ENCODE results near the gene ULBP2.
"Not testable (repeated sequence)": the region's sequence is repeated elsewhere in the genome, so short reads cannot be mapped to it uniquely, and the experiment has no call there.

ULBP2 gene

DNA sequence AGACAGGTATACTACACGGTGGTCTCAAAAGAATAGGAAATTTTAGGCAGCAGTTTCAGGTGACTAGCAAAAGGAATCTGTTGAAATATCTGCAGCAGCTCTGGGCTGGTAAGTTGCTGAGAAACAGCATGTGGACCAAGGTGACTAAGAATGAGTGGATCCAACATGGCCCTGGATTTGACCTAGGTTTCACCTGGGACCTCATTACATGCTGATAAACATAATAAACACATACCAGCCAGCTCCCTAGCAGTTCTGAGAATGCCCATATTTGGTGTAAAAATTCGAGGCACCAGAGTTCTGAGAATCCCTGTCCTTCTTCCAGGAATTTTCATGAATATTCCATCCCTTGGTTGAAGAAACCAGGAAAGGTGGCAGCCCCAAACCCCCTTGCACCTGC is 11.6 kb downstream of the ULBP2 start:
- not testable (repeated sequence) for DNase-seq

DNA sequence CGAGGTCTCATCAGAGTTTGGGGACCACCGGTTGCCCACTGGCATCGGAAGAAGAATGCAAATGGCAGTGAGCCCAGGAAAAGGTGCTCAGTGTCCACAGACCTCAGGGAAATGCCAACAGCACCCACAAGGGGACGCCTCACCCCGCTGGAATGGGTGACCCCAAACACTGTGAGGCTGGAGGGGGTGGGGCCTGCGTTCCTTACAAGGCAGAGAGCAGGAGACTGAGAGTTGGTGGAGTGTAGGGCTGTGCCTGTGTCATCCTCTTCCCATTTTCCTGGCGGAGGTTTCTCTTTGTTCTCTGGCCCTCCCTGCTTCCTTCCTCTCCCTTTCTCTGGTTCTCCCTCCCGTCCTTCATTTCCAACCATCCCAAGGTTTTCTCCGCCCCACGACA is 12.1 kb downstream of the ULBP2 start:
- not testable (repeated sequence) for DNase-seq

DNA sequence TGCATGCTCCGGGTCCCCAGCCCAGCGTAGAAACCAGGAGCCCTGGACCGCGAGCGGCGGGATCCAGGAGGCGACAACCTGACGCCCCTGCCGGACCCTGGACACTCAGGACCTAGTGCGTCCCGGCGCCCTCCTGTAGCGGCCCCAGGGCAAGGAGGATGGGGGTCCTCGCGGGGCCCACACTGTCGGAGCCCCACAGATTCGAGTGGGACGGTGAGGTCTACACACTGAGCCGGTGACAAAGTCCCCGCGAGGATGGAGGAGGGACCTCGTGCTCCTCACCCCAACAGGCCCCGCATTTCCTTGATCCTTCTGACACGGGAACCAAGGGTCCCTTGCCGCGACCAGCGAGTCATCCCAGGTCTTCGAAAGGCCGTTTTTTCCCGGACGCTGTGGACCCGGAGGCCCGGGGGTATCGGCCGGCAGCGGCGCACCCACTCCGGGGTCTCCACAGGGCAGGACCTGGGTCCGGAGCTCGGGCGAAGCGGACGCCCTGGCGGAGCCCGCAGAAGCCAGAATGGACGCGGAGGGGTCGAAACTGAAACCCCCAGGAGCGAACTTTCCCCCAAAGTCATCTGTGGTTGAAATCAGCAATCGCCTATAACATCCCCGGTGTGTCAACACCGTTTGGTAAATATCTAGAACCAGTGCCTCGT is 12.6 kb downstream of the ULBP2 start:
- not testable (repeated sequence) for DNase-seq

DNA sequence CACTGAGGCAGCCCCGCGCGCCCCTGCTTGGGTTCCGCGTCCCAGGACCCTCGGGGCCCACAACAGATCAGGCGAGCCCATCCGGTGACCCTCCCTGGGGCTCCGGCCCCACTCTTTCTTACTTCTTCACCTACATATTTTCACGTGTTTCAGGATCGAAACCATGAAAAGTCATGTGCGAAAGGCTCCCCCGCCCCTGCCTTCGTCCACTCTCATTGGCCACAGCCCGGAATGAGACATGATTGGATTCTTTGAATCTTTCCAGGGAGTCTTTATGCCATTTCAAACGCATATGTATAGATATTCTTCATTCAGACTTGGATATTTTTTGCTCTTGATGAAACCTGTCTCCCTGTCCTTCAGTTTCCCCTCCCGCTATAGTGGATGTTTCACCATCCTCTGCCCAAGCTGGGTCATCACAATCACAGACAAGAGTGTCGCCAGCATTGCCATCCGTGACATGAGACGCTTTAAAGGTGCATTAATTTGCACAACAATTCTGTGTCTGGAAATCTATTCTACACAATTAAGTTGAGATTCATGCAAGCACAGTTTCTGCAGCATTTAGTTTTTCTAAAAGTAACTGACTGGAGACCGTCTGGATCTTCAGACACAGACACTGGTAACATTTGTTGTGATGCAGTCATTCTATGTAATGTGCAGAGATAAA is 13.3 kb downstream of the ULBP2 start:
- DNase-seq = not testable (repeated sequence)

DNA sequence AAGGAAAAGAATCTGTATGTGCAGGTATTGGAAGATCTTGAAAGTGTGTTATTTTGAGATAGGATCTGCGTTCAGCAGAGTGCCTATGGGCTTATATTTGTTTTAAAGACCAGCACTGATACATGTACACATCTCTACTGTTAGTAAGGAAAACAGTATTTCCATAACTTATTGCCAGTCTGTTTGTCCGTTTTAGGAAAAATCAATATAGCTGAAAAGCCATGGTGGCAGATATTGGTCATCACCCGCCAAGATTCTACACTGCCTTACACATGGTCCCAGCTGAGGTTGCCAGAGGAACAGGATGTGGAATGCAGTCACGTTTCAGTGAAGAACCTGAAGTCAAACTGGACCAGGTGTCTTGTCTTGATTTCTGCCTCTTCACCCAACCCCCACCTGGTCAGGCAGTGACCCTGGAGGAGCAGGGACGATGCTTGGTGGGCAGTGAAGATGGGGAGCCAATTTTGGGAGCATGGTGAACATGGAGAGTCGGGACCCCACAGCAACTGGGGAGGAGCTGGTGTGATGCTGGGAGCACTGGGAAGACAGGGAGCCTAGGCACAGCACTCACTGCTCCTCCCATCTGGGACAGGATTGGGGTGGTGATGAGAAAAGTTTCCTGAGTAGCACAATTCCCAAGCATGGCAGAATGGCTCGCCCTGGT is 14.0 kb downstream of the ULBP2 start:
- not testable (repeated sequence) for DNase-seq

DNA sequence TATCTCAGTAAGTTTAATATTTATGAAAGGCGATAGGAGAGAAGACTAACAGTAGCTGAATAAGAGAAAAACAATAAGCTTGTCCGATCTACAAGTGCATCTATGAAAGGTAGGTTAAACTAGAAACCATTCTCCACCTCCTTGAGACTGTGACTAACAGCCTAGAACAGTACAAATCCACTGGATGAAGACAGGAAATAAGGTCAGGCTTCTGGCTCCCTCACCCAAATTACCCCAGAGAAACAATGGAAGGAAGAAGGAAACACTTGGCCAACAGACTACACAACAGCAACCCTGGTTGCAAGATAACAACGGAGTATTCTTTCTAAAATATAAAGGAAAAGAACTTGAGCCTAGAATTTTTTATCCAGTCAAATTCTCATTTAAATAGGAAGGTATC is 16.3 kb downstream of the ULBP2 start:
- DNase-seq = not testable (repeated sequence)

DNA sequence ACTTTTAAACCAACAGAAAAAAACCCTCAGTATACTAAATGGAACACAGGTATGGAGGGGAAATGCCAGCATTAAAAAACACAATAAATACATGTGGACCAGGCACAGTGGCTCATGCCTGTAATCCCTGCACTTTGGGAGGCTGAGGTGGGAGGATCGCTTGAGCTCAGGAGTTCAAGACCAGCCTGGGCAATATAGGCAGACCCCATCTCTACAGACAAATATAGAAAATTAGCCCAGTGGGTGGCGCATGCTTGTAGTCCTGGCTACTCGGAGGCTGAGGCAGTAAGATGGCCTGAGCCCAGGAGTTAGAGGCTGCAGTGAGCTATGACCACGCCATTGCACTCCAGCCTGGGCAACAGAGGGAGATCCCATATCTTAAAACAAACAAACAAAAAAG is 18.0 kb downstream of the ULBP2 start:
- not testable (repeated sequence) for DNase-seq

DNA sequence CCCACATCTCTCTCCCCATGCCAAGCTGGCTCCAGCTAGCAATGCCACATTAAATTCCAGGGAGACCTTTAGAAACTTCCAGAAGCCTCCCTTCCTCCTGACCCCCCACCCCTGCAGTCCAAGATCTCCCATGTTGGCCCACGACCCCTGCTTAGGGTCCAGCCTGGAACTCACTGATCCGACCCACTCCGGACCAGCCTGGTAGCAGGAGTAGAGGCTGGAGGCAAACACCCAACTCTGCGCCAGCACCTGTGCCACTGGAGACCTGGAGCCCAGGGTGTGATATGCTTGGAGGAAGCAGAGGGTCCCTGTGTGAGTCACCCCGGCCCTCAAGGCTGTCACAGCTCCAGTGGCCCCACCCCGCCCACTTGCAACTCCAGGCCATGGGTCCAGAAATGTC is 18.7 kb downstream of the ULBP2 start:
- DNase-seq = no peak

DNA sequence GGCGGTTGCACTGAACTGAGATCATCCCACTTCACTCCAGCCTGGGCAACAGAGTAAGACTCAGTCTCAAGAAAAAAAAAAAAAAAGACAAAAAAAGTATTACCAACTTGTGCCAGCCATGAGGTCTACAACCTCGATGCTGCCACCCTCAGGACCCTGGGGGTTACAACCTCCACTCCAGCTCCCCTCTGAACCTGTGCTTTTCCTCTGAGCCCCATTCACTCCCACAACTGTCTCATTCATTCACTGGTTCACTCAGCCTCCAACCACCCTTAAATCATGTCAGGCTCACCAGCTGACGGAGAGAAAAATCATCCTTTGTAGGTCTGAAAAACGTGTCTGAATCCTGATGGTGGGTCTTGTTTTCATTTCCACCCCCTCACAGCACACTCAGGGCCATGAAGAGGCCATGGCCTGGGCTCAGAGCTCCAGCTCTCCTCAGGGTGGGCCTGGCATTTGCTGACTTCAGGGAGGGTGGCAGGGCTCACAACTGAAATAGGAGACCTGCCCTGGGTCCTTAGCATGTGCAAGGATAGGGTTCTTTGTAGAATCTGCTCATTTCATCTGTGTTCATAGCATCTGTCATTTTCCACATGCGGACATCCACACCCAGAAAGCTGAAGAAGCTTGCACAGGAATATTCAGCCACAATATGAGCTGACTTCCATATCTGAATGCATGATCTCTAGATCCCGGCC is 20.1 kb downstream of the ULBP2 start:
- no peak for DNase-seq

DNA sequence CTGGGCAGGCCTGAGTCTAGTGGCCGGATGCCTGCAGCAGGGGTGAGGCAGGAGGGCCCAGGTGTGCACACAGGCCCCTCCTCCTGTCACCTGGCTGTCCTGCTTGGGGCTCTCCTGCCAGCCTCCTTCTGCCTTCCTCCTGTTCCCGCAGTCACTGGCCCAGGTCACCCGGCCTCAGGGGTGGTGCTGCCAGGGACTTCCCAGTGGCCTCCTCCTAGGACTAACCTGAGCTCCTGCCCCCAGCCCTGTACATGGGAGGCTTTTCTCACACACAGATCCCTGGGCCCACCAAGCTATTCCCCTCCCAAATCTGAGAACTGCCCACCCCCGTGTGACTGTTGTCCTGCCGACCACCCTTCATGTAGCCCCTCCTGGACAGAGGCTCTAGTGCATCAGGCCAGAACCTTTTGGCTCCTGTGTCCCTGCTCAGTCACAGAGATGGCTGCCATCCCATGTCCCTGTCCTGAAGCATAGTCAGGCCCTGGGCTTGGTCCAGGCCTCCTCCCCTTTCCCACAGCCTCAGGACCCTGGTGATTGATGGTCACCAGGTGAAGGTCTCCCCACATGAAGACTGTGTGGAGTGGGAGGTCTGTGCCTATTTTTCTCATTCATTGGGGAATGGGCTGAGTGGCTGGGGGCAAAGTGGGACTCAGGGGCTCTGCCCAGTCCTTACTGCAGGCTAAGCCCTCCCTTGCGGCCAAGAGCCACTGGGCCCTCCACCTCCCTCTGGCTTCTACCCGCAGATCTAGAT is 20.8 kb downstream of the ULBP2 start:
- no peak for DNase-seq

DNA sequence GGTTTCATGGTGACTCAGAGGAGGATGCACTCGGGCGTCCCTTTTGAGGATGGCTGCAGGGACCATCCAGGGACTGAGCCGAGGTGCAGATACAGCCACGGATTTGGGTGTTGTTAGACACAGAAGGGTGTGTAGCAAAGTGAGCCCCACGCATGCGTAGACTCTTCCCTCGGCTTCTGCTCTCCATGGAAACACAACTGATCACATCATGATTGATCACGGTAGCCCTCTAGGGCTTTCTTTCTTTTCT is 21.3 kb downstream of the ULBP2 start:
- peak; percentile 64 for DNase-seq

DNA sequence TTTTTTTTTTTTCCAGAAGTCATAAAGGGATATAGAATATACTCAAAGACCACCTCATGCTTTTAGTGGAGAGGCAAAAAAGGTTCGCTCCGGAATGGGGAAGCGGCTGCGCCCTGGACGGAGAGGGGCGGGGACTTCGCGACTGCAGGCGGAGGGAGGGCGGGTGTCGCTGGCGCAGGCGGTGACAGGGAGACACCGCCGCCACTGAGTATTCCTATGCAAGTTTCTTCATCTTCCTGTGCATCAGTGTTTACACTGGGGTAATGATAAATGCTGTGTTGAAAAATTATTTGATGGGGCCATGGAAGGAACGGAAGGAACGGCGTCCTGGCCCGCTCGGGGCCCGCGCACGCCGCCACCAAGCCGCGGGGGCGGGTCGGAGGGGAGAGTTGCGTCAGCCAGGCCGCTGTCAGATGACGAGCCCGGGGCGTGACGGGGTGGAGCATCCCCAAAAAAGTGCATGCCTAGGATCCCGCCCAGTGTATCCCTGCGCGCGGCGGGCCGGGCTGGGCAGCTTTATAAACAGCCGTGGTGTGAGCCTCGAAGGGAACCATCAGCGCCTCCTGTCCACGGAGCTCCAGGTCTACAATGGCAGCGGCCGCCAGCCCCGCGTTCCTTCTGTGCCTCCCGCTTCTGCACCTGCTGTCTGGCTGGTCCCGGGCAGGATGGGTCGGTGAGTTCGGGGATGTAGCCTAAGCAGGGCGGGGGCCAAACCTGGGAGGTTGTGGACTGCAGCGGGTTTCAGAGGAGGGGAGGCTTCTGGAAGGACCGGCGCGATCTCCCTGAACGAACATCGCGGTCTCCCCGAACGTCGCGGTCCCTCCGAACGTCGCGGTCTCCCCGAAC is 21.9 kb downstream of the ULBP2 start, which contains the start of gene ULBP1:
Gene ULBP1 (plus strand): TSS at position 482 of the 846 bp plus-strand sequence. CDS start 107 bp downstream, at position 589.
- peak; percentile 74 for DNase-seq

DNA sequence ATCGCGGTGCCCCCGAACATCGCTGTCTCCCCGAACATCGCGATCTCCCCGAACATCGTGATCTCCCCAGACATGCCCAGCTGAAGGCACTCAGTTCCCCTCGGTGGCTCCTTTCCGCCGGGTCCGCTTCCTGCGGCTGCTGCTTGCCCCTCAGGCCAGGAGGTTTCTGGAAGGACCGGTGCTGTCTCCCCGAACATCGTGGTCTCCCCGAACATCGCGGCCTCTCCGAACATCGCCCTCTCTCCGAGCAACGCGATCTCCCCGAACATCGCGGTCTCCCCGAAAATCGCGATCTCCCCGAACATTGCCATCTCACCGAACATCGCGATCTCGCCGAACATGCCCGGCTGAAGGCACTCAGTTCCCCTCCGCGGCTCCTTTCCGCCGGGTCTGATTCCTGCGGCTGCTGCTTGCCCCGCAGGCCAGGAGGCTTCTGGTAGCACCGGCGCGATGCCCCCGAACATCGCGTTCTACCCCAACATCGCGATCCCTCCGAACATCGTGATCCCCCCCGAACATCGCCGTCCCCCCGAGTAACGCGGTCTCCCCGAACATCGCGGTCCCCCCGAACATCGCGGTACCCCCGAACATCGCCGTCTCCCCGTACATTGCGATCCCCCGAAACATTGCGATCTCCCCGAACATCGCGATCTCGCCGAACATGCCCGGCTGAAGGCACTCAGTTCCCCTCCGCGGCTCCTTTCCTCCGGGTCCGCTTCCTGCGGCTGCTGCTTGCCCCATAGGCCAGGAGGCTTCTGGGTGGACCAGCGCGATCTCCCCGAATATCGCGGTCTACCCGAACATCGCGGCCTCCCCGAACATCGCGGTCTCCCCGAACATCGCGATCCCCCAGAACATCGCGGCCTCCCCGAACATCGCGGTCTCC is 22.7 kb downstream of the ULBP2 start:
- DNase-seq = no peak

DNA sequence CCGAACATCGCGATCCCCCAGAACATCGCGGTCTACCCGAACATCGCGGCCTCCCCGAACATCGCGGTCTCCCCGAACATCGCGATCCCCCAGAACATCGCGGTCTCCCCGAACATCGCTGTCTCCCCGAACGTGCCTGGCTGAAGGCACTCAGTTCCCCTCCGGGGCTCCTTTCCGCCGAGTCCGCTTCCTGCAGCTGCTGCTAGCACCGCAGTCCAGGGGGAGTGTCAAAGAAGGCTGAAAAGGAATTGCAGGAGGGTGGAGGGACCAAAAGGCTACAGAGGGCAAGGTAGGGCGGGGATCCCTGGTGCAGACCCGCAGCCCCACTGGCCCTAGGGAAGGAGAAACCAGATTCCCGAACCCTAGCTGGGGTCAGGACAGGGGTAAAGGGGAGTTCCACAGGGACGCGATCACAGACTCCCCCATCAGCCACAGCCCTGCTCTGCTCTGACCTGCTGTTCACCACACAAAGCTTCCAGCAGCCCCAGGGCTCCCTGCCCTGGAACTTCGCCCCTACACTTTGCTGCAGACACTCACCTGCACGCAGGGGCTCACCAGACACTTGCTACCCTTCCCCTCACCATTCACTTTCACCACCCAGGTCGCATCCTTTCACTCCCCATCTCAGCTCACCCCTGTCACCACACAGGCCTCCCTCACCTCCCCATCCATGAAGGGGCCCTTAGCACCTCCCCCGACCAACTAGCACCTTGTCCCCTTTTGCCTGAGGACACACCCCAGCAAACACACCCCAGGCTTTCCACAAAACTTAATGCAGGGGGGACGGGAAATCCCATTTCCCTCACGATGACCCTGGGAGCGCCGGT is 23.6 kb downstream of the ULBP2 start:
- DNase-seq = no peak

DNA sequence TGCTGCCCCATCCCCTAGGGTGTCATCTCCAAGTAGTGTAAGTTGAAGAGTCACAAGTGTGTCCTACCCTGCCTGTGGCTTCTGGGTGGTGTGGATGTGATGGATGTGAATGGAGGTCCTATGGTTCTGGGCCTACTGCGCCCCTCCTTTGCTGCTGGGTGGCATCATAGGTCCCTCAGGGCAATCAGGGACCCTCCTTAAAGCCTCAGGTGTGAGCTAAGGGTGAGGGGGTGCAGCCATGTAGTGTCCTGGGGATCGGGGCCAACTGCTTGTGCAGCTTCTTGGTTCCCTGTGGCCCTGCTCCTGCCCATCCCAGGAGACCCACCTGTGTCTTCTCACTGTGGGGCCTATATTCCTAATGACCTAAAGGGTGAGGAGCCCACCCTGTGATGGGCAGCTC is 24.5 kb downstream of the ULBP2 start:
- DNase-seq = not testable (repeated sequence)

DNA sequence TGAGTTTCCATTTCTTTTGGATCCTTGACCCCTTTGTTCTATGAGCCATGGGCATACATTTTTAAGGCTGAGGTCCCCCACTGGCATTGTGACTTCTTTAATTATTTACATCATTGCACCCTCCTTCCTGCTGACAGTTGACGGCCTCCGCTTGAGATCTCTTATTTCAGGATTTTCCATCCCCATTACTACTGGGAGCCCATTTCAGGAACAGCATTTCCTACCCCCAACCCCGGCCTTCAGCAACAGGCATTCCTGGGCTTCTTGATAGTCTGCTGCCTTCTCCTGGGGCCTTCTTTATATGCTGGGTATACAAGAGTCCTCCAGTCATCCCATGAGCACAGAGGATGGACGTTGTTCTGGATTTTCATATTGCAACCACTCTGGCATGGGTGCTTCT is 25.8 kb downstream of the ULBP2 start:
- DNase-seq = no peak

DNA sequence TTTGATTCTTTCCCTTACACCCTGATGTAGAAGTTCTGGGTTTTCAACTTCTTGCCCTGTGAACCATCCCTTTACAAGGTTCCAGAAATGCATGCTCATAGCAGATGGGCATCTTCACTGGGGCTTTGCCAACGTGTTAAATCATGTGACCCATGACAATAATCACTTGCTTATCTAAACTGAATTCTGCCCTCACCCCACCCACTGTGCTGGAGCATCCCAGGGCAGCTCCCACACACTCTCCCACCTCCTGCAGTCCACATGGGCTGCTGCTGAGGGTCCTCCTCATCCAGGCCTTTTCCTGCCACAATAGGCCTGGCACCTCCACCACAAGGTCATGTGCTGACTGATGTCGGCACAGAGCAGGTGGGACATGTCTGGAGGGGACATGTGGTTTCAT is 26.2 kb downstream of the ULBP2 start:
- DNase-seq = not testable (repeated sequence)

DNA sequence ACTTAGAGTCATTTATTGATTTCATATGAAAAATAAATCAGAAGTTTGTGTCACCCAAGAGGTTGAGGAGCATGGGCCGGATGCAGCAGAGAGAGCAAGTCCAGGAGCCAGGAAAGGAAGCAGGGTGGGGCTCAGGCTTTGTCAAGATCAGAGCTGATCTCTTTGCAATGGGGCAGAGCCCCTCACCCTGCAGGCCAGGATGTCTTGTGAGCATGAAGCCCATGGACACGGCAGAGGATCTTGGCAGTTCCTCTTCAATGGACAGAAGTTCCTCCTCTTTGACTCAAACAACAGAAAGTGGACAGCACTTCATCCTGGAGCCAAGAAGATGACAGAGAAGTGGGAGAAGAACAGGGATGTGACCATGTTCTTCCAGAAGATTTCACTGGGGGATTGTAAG is 27.1 kb downstream of the ULBP2 start:
- DNase-seq = not testable (repeated sequence)

DNA sequence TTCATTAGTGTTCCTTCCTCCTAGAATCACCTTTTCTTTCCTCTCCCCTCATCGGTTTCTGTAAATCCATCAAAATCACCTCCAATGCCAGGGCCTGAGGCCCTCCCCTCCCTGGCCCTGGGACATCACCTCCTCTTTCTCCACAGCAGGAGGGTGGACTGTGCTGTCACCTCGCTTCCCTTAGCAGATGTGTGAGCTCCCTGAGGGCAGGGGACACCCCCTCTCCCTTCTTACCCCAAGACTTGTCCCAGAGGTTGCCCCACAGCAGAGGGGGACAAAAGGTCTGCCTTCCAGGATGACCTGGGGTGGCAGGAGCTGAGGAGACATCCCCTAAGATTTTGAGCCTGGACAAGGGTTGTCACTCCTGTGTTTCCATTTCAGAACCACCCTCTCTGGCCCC is 27.8 kb downstream of the ULBP2 start:
- DNase-seq = no peak

DNA sequence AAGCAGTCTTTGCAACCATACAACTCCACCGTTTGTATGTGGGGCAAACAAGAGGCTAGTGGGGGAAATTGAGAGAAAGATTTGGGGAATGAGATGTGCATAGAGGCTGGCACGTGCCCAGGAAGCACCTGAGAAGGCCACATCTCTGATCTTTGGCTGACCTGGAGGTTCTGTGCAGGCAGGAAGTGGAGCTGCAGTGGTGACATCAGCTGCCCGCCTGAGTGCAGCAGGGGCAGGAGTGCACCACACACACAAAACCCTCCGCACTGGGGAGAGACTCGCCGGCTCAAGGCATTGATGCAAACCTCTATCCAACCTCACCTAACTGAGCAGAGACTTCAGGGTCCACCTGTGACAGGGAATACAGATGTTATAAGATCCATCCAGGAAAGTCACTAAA is 32.6 kb downstream of the ULBP2 start:
- not testable (repeated sequence) for DNase-seq
